Endothelial cell of umbilical vein (primary cell): Measurements from ENCODE around the gene ARID3B. TPM values are rescaled to one million over a fixed set of nuclear protein-coding genes. Genes with fewer than 3 reads are reported as not detected.

Experiments
- BruUV-seq: library from RNA; stranded (reverse); fragments of 400-500 nt; replicated peaks from 2 replicates; lab custom pipeline; 2021; lab: Mats Ljungman, UMichigan
- CTCF ChIA-PET: fragments of 300-600, 350-600 bp; sonication (Branson Sonifier 250); formaldehyde crosslinking; loops from one replicate; lab custom pipeline; 2021; ENCODE audit warnings: antibody characterized with exemption, inconsistent platforms; lab: Charles Lee
- POLR2A ChIA-PET: fragments of 300-600, 350-600 bp; sonication (Branson Sonifier 250); formaldehyde crosslinking; loops from one replicate; lab custom pipeline; 2021; ENCODE audit warnings: antibody characterized with exemption, inconsistent platforms; lab: Charles Lee
- DNase-seq: peaks from one replicate; pipeline ENCODE4 v3.0.0-alpha.2; 2011; ENCODE audit warnings: low read depth, low spot score
- FAIRE-seq: peaks from 2 replicates; lab custom pipeline; 2011; peaks lifted over from hg19 to GRCh38; lab: Jason Lieb, UNC
- H2AFZ ChIP-seq: 2 replicates; pipeline ENCODE4 v1.6.0; 2012; ENCODE audit warnings: low read depth, low read length, control low read depth, inconsistent platforms
- H3K27ac ChIP-seq: 2 replicates; pipeline ENCODE4 v1.5.1; 2011; ENCODE audit warnings: low read depth, mild to moderate bottlenecking, control low read depth, low read length, moderate library complexity; ENCODE audit not compliant: insufficient read depth
- H3K27me3 ChIP-seq, 2 experiments: 2 replicates each; pipeline versions ENCODE4 v1.6.0 to v1.6.1; 2011; ENCODE audit warnings: low read length in 2 of 2, mixed read lengths in 1 of 2; ENCODE audit not compliant: control insufficient read depth in 2 of 2, insufficient read depth in 2 of 2
- H3K36me3 ChIP-seq, 2 experiments: 2 replicates in 1 of 2; 3 replicates in 1 of 2; pipeline ENCODE4 v1.5.1; 2011; ENCODE audit warnings: low read length in 2 of 2, mild to moderate bottlenecking in 1 of 2, moderate library complexity in 1 of 2; ENCODE audit not compliant: control insufficient read depth in 2 of 2, insufficient read depth in 2 of 2; ENCODE audit errors: extremely low read depth in 1 of 2
- H3K4me1 ChIP-seq: 3 replicates; pipeline ENCODE4 v1.5.1; 2011; ENCODE audit warnings: mild to moderate bottlenecking, low read length; ENCODE audit not compliant: control insufficient read depth, insufficient read depth; ENCODE audit errors: extremely low read depth
- H3K4me2 ChIP-seq: 2 replicates; pipeline ENCODE4 v1.6.1; 2011; ENCODE audit warnings: low read length, control low read depth, mixed read lengths; ENCODE audit not compliant: insufficient read depth
- H3K4me3 ChIP-seq, 3 experiments: fragments of 200-600 bp in 1 of 3; sonication (generic), shearing (Covaris generic) in 1 of 3; replicated peaks in 1 of 3; 2 replicates each; pipeline ENCODE4 v1.5.1; 2011 to 2016; ENCODE audit warnings: control low read depth in 3 of 3, low read length in 3 of 3, mild to moderate bottlenecking in 2 of 3, inconsistent platforms in 1 of 3, low read depth in 1 of 3, moderate library complexity in 1 of 3; ENCODE audit not compliant: insufficient read depth in 1 of 3
- H3K79me2 ChIP-seq: 2 replicates; pipeline ENCODE4 v1.6.0; 2012; ENCODE audit warnings: low read length, inconsistent platforms; ENCODE audit not compliant: control insufficient read depth, insufficient read depth
- H3K9ac ChIP-seq: replicated peaks from 2 replicates; pipeline ENCODE3; 2011; ENCODE audit warnings: low read length, control low read depth; ENCODE audit not compliant: insufficient read depth; ENCODE audit errors: extremely low read depth
- H3K9me1 ChIP-seq: replicated peaks from 3 replicates; pipeline ENCODE4 v1.6.0; 2011; ENCODE audit warnings: mild to moderate bottlenecking, low read length; ENCODE audit not compliant: control insufficient read depth, insufficient read depth; ENCODE audit errors: extremely low read depth
- H3K9me3 ChIP-seq: replicated peaks from 2 replicates; pipeline ENCODE4 v1.5.1; 2012; ENCODE audit warnings: low read length, inconsistent platforms; ENCODE audit not compliant: control insufficient read depth, insufficient read depth
- H4K20me1 ChIP-seq: replicated peaks from 2 replicates; pipeline ENCODE3; 2011; ENCODE audit warnings: mild to moderate bottlenecking, low read length; ENCODE audit not compliant: control insufficient read depth, insufficient read depth; ENCODE audit errors: extremely low read depth
- CTCF ChIP-seq, 2 donors: IDR thresholded peaks; 1 replicate in 1 of 2; 2 replicates in 1 of 2; pipeline ENCODE4 v1.5.1; 2011; ENCODE audit warnings: low read length in 2 of 2, mild to moderate bottlenecking in 2 of 2, moderate library complexity in 2 of 2, control low read depth in 1 of 2, inconsistent platforms in 1 of 2, low read depth in 1 of 2; ENCODE audit not compliant: insufficient read depth in 1 of 2; ENCODE audit errors: extremely low read depth in 1 of 2
- EZH2 ChIP-seq: IDR thresholded peaks from 2 replicates; pipeline ENCODE4 v1.6.1; 2012; ENCODE audit warnings: borderline replicate concordance, low read depth, mild to moderate bottlenecking, moderate library complexity, low read length, inconsistent platforms; ENCODE audit not compliant: severe bottlenecking
- FOS ChIP-seq: IDR thresholded peaks from 2 replicates; pipeline ENCODE4 v1.6.1; 2011; ENCODE audit warnings: mild to moderate bottlenecking, low read length, moderate library complexity, borderline replicate concordance; ENCODE audit not compliant: insufficient read depth
- MAX ChIP-seq: IDR thresholded peaks from 2 replicates; pipeline ENCODE4 v1.6.1; 2011; ENCODE audit not compliant: insufficient read depth, insufficient read length
- POLR2A ChIP-seq: IDR thresholded peaks from 2 replicates; pipeline ENCODE4 v1.6.1; 2012; ENCODE audit warnings: low read depth, mild to moderate bottlenecking, control low read depth, low read length
- POLR2AphosphoS5 ChIP-seq: IDR thresholded peaks from 2 replicates; pipeline ENCODE4 v1.6.1; 2012; ENCODE audit warnings: low read depth, mild to moderate bottlenecking, control low read depth, low read length, moderate library complexity; ENCODE audit not compliant: insufficient read depth
- dilution Hi-C: fragments of 300-500 bp; cut with MboI; formaldehyde crosslinking; loops from one replicate; pipeline ENCODE4 v1.15.0; 2019; ENCODE audit warnings: low sequenced_read_pairs; ENCODE audit not compliant: extremely low pct_ligation_motif_present
- intact Hi-C: fragments of 100-400 bp; cut with micrococcal nuclease; formaldehyde crosslinking; loops from one replicate; pipeline ENCODE4 v1.10.0; 2022
- polyA plus RNA-seq, 4 experiments: library from polyadenylated mRNA; depleted of rRNA in 3 of 4; stranded (reverse) in 3 of 4; unstranded in 1 of 4; fragments of >200 nt; gene quantifications; 2 replicates each; pipeline versions ENCODE4 v1.2.1 to v1.2.3, GENCODE V29; 2011 to 2012; ENCODE audit warnings: missing spikeins in 1 of 4
- total RNA-seq: library from RNA; stranded (reverse); gene quantifications from 2 replicates; pipeline ENCODE4 v1.2.3, GENCODE V29; 2021

The ARID3B gene
- total and polyA plus RNA-seq, 2 donors (not counting 3 experiments of a cell fraction or from before 2014, with no cell fraction given) = 6.2 to 10.0 TPM

- BruUV-seq = no TSS peak
- CTCF ChIA-PET = interaction anchor here (0.8 to 8.4 kb wide), 11 partner anchors 15 to 244 kb away, joined by 3 to 82 read pairs (median 3); partner anchors contain the start of genes ARID3B and UBL7
- TF ChIP-seq POLR2AphosphoS5 (peak; percentile 44), CTCF (IDR thresholded peaks at IDR 0.05; ENCODE audit: extremely low read depth in 1 of 2, insufficient read depth in 1 of 2, low read depth in 1 of 2, low read length in 2 of 2) (no peak), MAX (no peak), EZH2 (no peak), FOS (no peak), POLR2A (no peak)
Measured at GRCh38 chr15:74616366-74616939, 75.4 kb downstream of the ARID3B start.

More at GRCh38 chr15:74616366-74616939, 75.4 kb downstream of the ARID3B start:
- intact Hi-C loops (no loop called here), dilution Hi-C loops (no loop called here)
- Histone ChIP-seq H3K9ac (peak overlapping the region; percentile 98), H3K36me3 (peaks cover 6 to 22% of the 10 kb centered on the region in 2 experiments), H2AFZ (no peak overlapping the region), H4K20me1 (peaks cover 6% of the 10 kb centered on the region), H3K4me2 (peak overlapping the region; percentile 78), H3K27me3 (no peaks in the 10 kb centered on the region), H3K4me3 (peak overlapping the region; percentile 91 to 93 (median 93)), H3K9me3 (no peaks in the 10 kb centered on the region), H3K4me1 (peaks cover 9% of the 10 kb centered on the region), H3K27ac (peak overlapping the region; percentile 88), H3K79me2 (peaks cover 45% of the 10 kb centered on the region), H3K9me1 (no peaks in the 10 kb centered on the region)
- POLR2A ChIA-PET = interaction anchor here (0.6 to 2.7 kb wide), 3 partner anchors 19 to 155 kb away, joined by 3 to 8 read pairs (median 3); partner anchors contain the start of gene ARID3B
- DNase-seq (peak; percentile 56), FAIRE-seq (peak; percentile 76)
